HepG2 (cell line): ENCODE data around the gene SCAND1. TPM values are rescaled to one million over a fixed set of nuclear protein-coding genes. Genes with fewer than 3 reads are reported as not detected.

Experiments used
- ATF1 ChIP-seq: IDR thresholded peaks from 2 replicates; pipeline ENCODE4 v1.6.1; 2016; ENCODE audit warnings: mild to moderate bottlenecking, control low read depth
- CAMTA2 ChIP-seq: sonication (generic); formaldehyde crosslinking; IDR thresholded peaks from 2 replicates; pipeline ENCODE4 v1.4.0; 2020; ENCODE audit warnings: mild to moderate bottlenecking, missing genetic modification reagents, borderline replicate concordance
- HES4 ChIP-seq: sonication (generic); formaldehyde crosslinking; IDR thresholded peaks from 2 replicates; pipeline ENCODE4 v1.9.0; 2021; ENCODE audit warnings: mild to moderate bottlenecking, missing genetic modification reagents, borderline replicate concordance
- HNF4A ChIP-seq: sonication (generic); formaldehyde crosslinking; IDR thresholded peaks from 2 replicates; pipeline ENCODE4 v1.4.0; 2020; ENCODE audit warnings: missing genetic modification reagents
- MAF1 ChIP-seq: sonication (generic); formaldehyde crosslinking; IDR thresholded peaks from 2 replicates; pipeline ENCODE4 v1.5.0; 2020; ENCODE audit warnings: missing genetic modification reagents, borderline replicate concordance
- MXD4 ChIP-seq: IDR thresholded peaks from 2 replicates; pipeline ENCODE4 v1.6.1; 2016; ENCODE audit warnings: mild to moderate bottlenecking, missing biosample characterization, missing genetic modification reagents
- NFRKB ChIP-seq: fragments of 450-650 bp; IDR thresholded peaks from 2 replicates; pipeline ENCODE4 v1.6.1; 2017
- SAFB2 ChIP-seq: sonication (generic); formaldehyde crosslinking; IDR thresholded peaks from 2 replicates; pipeline ENCODE4 v1.5.1; 2020; ENCODE audit warnings: missing genetic modification reagents, low read depth, mild to moderate bottlenecking, borderline replicate concordance
- SPEN ChIP-seq: sonication (generic); formaldehyde crosslinking; IDR thresholded peaks from 2 replicates; pipeline ENCODE4 v1.5.1; 2020; ENCODE audit warnings: low read depth, mild to moderate bottlenecking, missing genetic modification reagents
- ZBTB8A ChIP-seq: sonication (generic); formaldehyde crosslinking; IDR thresholded peaks from 2 replicates; pipeline ENCODE4 v1.4.0; 2020; ENCODE audit warnings: mild to moderate bottlenecking, low read depth, missing genetic modification reagents, borderline replicate concordance
- ZNF557 ChIP-seq: sonication (generic); formaldehyde crosslinking; IDR thresholded peaks from 2 replicates; pipeline ENCODE4 v1.4.0; 2020; ENCODE audit warnings: missing genetic modification reagents
- ZNF598 ChIP-seq: sonication (generic); formaldehyde crosslinking; IDR thresholded peaks from 2 replicates; pipeline ENCODE4 v1.5.1; 2020; ENCODE audit warnings: mild to moderate bottlenecking, missing genetic modification reagents, borderline replicate concordance
- ZNF737 ChIP-seq: sonication (generic); formaldehyde crosslinking; IDR thresholded peaks from 2 replicates; pipeline ENCODE4 v1.5.0; 2020; ENCODE audit warnings: missing genetic modification reagents, mild to moderate bottlenecking, borderline replicate concordance
- polyA plus RNA-seq, 8 experiments: library from polyadenylated mRNA; depleted of rRNA in 3 of 8; stranded (reverse) in 7 of 8; unstranded in 1 of 8; fragments of >200 nt; fragmentation: Illumina TruSeq in 4 of 8; extraction: Trizol in 4 of 8; gene quantifications; 2 replicates each; pipeline versions ENCODE4 v1.2.1 to v1.2.3, GENCODE V29; 2011 to 2016; ENCODE audit warnings: low read depth in 4 of 8, missing spikeins in 1 of 8, mixed read lengths in 1 of 8; ENCODE audit not compliant: insufficient read depth in 1 of 8
- total RNA-seq, 5 experiments: library from RNA; depleted of rRNA; stranded (reverse); fragments of >200 nt; fragmentation: Illumina TruSeq; extraction: Trizol; gene quantifications; 2 replicates each; pipeline ENCODE4 v1.2.3, GENCODE V29; 2016; ENCODE audit warnings: low read depth in 1 of 5
- TF ChIP-seq, protein P1 (sequence below): sonication (generic); formaldehyde crosslinking; IDR thresholded peaks from one replicate; pipeline ENCODE4 v1.5.1; 2020; ENCODE audit warnings: mild to moderate bottlenecking, missing genetic modification reagents; ENCODE audit errors: not compliant biosample characterization

Gene SCAND1
- total and polyA plus RNA-seq, 2 of the 13 experiments (the other 11 are each of a cell fraction or from before 2014, with no cell fraction given): 19.3 to 109 TPM

DNA sequence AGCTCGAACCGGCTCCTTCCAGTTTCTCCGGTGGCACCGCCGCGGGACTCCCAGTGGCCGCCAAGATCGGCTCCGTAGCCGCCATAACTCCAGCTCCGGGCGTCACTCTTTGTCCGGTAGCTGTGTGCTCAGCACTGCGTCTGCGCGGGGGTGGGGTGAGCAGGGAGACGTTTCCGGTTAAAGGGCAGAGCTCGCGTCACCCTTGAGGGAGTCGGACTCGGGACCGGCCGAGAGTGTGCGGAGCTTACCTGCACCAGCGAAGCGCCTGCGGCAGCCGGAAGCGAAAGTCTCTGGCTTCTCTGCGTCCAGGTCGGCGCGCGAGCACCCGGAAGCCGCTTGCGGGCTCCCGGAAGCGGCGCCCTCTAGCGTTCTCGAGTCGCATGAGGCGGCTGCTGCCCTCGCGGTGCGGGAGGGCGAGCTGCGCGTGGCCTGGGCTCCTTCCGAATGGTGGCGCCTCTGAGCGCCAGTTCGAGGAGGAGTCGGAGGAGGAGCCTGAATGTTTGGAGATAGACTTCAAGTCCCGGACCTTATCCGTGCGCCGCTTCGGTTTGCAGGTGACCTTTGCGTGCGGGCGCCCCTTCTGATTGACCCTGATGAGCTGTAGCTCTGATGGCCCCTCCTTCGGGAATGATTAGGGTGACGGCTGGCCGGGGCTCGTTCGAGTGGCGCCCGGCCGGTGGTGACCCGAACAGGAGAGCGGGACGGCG is at the start of gene SCAND1 (continued):
- TF ChIP-seq, protein P1, sequence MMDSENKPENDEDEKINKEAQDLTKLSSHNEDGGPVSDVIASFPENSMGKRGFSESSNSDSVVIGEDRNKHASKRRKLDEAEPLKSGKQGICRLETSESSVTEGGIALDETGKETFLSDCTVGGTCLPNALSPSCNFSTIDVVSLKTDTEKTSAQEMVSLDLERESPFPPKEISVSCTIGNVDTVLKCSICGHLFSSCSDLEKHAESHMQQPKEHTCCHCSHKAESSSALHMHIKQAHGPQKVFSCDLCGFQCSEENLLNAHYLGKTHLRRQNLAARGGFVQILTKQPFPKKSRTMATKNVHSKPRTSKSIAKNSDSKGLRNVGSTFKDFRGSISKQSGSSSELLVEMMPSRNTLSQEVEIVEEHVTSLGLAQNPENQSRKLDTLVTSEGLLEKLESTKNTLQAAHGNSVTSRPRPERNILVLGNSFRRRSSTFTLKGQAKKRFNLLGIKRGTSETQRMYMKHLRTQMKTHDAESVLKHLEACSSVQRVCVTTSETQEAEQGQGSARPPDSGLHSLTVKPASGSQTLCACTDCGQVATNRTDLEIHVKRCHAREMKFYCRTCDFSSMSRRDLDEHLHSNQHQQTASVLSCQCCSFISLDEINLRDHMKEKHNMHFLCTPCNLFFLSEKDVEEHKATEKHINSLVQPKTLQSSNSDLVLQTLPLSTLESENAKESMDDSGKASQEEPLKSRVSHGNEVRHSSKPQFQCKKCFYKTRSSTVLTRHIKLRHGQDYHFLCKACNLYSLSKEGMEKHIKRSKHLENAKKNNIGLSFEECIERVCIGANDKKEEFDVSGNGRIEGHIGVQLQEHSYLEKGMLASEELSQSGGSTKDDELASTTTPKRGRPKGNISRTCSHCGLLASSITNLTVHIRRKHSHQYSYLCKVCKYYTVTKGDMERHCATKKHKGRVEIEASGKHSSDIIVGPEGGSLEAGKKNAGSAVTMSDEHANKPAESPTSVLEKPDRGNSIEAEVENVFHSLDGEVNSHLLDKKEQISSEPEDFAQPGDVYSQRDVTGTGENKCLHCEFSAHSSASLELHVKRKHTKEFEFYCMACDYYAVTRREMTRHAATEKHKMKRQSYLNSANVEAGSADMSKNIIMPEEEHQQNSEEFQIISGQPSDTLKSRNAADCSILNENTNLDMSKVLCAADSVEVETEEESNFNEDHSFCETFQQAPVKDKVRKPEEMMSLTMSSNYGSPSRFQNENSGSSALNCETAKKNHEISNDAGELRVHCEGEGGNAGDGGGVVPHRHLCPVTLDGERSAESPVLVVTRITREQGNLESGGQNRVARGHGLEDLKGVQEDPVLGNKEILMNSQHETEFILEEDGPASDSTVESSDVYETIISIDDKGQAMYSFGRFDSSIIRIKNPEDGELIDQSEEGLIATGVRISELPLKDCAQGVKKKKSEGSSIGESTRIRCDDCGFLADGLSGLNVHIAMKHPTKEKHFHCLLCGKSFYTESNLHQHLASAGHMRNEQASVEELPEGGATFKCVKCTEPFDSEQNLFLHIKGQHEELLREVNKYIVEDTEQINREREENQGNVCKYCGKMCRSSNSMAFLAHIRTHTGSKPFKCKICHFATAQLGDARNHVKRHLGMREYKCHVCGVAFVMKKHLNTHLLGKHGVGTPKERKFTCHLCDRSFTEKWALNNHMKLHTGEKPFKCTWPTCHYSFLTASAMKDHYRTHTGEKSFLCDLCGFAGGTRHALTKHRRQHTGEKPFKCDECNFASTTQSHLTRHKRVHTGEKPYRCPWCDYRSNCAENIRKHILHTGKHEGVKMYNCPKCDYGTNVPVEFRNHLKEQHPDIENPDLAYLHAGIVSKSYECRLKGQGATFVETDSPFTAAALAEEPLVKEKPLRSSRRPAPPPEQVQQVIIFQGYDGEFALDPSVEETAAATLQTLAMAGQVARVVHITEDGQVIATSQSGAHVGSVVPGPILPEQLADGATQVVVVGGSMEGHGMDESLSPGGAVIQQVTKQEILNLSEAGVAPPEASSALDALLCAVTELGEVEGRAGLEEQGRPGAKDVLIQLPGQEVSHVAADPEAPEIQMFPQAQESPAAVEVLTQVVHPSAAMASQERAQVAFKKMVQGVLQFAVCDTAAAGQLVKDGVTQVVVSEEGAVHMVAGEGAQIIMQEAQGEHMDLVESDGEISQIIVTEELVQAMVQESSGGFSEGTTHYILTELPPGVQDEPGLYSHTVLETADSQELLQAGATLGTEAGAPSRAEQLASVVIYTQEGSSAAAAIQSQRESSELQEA (CRISPR knock-in tag): peak; percentile 95
- TF ChIP-seq MAF1 (CRISPR knock-in tag) (peak; percentile 91; the same call in 1 of the 2 replicates), ZNF737 (CRISPR knock-in tag) (peak; percentile 89), CAMTA2 (CRISPR knock-in tag) (peak; percentile 97), ZBTB8A (CRISPR knock-in tag) (peak; percentile 90; the same call in 1 of the 2 replicates), ZNF598 (CRISPR knock-in tag) (peak; percentile 98), HNF4A (peak; percentile 65), HES4 (CRISPR knock-in tag) (peak; percentile 61; the same call in 1 of the 2 replicates), NFRKB (peak; percentile 49; the same call in 1 of the 2 replicates), ATF1 (CRISPR knock-in tag) (peak; percentile 39; the same call in 1 of the 2 replicates), MXD4 (CRISPR knock-in tag) (peak; percentile 93), SPEN (CRISPR knock-in tag) (peak; percentile 98), ZNF557 (peak; percentile 63; the same call in 1 of the 2 replicates), SAFB2 (CRISPR knock-in tag) (peak; percentile 100)
